Upper lobe of left lung (tissue), 6 donors: ENCODE measurements around the gene GDF10. TPM values are rescaled to one million over a fixed set of nuclear protein-coding genes. Genes with fewer than 3 reads are reported as not detected.

Experiments used
- ATAC-seq, 2 donors: fragments of 200-7000 bp; cut with Tn5 transposase; one replicate each; pipeline ENCODE4 v1.9.1; 2022; ENCODE audit warnings: mild to moderate bottlenecking in 2 of 2, moderate library complexity in 2 of 2; ENCODE audit not compliant: low FRiP score in 2 of 2
- DNase-seq, 2 donors: peaks; one replicate each; pipeline ENCODE4 v3.0.0-alpha.2; 2019 to 2020
- H3K27ac ChIP-seq, 4 donors: fragments of 200-600 bp; sonication (generic); one replicate each; pipeline ENCODE4 v1.5.1; 2016 to 2019
- H3K27me3 ChIP-seq, 4 donors: fragments of 200-600 bp; sonication (generic); one replicate each; pipeline ENCODE4 v1.5.1; 2017 to 2019
- H3K36me3 ChIP-seq, 4 donors: fragments of 200-600 bp; sonication (generic); one replicate each; pipeline ENCODE4 v1.5.1; 2016 to 2019
- H3K4me1 ChIP-seq, 4 donors: fragments of 200-600 bp; sonication (generic); one replicate each; pipeline ENCODE4 v1.5.1; 2018 to 2019
- H3K4me3 ChIP-seq, 4 donors: fragments of 200-600 bp; sonication (generic); one replicate each; pipeline ENCODE4 v1.5.1; 2017 to 2019; ENCODE audit warnings: mild to moderate bottlenecking in 2 of 4, moderate library complexity in 1 of 4
- H3K9me3 ChIP-seq, 4 donors: fragments of 200-600 bp; sonication (generic); one replicate each; pipeline ENCODE4 v1.5.1; 2018 to 2019
- CTCF ChIP-seq, 6 experiments: fragments of 450-650 bp in 4 of 6; fragments of 200-600 bp in 2 of 6; sonication (generic) in 2 of 6; IDR thresholded peaks; one replicate each; pipeline ENCODE4 v1.5.1; 2016 to 2019; ENCODE audit warnings: antibody characterized with exemption in 6 of 6
- EP300 ChIP-seq, 4 donors: sonication (generic); formaldehyde crosslinking; IDR thresholded peaks; one replicate each; pipeline ENCODE4 v1.5.1; 2017; ENCODE audit warnings: antibody characterized with exemption in 4 of 4, control low read depth in 2 of 4
- POLR2A ChIP-seq, 4 donors: fragments of 450-650 bp; IDR thresholded peaks; one replicate each; pipeline ENCODE4 v1.5.1; 2016 to 2017; ENCODE audit warnings: antibody characterized with exemption in 4 of 4, mild to moderate bottlenecking in 2 of 4
- POLR2AphosphoS5 ChIP-seq, 2 donors: sonication (generic); formaldehyde crosslinking; IDR thresholded peaks; one replicate each; pipeline ENCODE4 v1.5.1; 2017; ENCODE audit warnings: antibody characterized with exemption in 2 of 2
- WGBS, 2 donors: methylation state at CpG; one replicate each; pipeline ENCODE4 v1.1.5; 2017 to 2018; 5-methylcytosine and 5-hydroxymethylcytosine counted together
- total RNA-seq, 6 donors: library from RNA; depleted of rRNA in 4 of 6; stranded (reverse); fragments of >200 nt in 4 of 6; gene quantifications; one replicate each; pipeline versions ENCODE4 v1.1.0 to v1.2.1, GENCODE V29; 2016 to 2021
- donor health status: DM: no; HTN: no; CAD: no; lungs with moderate emphysema.
- donor health status: DM: no; HTN: yes; CAD: no; lungs with severe emphysema.

Gene GDF10
- total RNA-seq, 6 donors from 2014 or later: 1.8 to 23.4 (median 7.8) TPM

- H3K27ac ChIP-seq: no peak overlapping the region
- no peaks in the 10 kb centered on the region for H3K36me3 ChIP-seq
- H3K4me3 ChIP-seq: no peak overlapping the region
- H3K27me3 ChIP-seq: no peaks in the 10 kb centered on the region
- 84 to 86% methylated on average over 2 of the region's 2 CpGs for WGBS, 2 donors
- H3K9me3 ChIP-seq: no peaks in the 10 kb centered on the region
- no peak for ATAC-seq
- TF ChIP-seq CTCF (IDR thresholded peaks at IDR 0.05): no peak
- no peak for TF ChIP-seq POLR2A (IDR thresholded peaks at IDR 0.05)
- TF ChIP-seq POLR2AphosphoS5 (IDR thresholded peaks at IDR 0.05): no peak
- TF ChIP-seq EP300 (IDR thresholded peaks at IDR 0.05): no peak
- H3K4me1 ChIP-seq: no peaks in the 10 kb centered on the region
- DNase-seq: no peak
These were observed 59.1 kb downstream of the GDF10 start for GRCh38 chr10:47359101-47359500.

- DNase-seq (no peak), ATAC-seq (no peak)
- TF ChIP-seq POLR2AphosphoS5 (IDR thresholded peaks at IDR 0.05) (no peak), EP300 (IDR thresholded peaks at IDR 0.05) (no peak)
- no peaks in the 10 kb centered on the region for H3K36me3 ChIP-seq
- H3K9me3 ChIP-seq: no peaks in the 10 kb centered on the region
- no peaks in the 10 kb centered on the region for H3K27me3 ChIP-seq
- no peak overlapping the region for H3K27ac ChIP-seq
- no peak overlapping the region for H3K4me3 ChIP-seq
- 67 to 78% methylated on average over 4 of the region's 4 CpGs for WGBS, 2 donors
- no peaks in the 10 kb centered on the region for H3K4me1 ChIP-seq
These were observed 59.8 kb downstream of the GDF10 start for GRCh38 chr10:47359626-47360418.

DNA sequence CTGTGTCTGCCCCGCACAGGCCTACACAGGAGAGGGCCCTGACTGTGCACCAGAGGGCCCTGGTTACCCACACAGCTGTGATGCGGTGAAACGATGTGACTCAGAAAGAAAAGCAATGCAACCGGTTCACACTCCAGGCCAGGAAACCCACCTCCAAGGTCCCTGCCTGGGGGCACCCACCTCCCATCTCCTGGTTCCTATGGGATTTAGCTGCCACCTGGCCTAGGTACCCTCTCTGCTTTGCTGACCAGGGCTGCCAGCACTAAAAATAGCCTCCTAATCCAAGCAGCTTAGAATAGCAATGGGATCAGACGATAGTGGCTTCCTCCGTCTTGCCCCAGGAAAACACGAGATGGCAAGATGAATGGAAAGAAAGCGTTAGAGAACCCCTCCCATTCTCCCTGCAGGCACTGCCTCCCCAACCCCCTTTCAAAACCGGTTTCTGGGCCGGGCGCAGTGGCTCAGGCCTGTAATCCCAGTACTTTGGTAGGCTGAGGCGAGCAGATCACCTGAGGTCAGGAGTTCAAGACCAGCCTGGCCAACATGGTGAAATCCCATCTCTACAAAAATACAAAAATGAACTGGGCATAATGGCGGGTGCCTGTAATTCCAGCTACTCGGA lies 60.5 kb downstream of the GDF10 start:
- no peaks in the 10 kb centered on the region for H3K9me3 ChIP-seq
- no peak overlapping the region for H3K4me3 ChIP-seq
- ATAC-seq (no peak), DNase-seq (no peak)
- no peaks in the 10 kb centered on the region for H3K4me1 ChIP-seq
- no peaks in the 10 kb centered on the region for H3K27me3 ChIP-seq
- WGBS, 2 donors: 83 to 88% methylated on average over 10 to 14 of the region's 14 CpGs
- no peak overlapping the region for H3K27ac ChIP-seq
- TF ChIP-seq CTCF (IDR thresholded peaks at IDR 0.05): no peak
- TF ChIP-seq POLR2AphosphoS5 (IDR thresholded peaks at IDR 0.05): no peak
- TF ChIP-seq POLR2A (IDR thresholded peaks at IDR 0.05): no peak
- TF ChIP-seq EP300 (IDR thresholded peaks at IDR 0.05): no peak
- H3K36me3 ChIP-seq: no peaks in the 10 kb centered on the region

GRCh38 chr10:47361293-47361692 lies 61.3 kb downstream of the GDF10 start:
- no peak for TF ChIP-seq POLR2AphosphoS5 (IDR thresholded peaks at IDR 0.05)
- peak; percentile 39 to 58 (median 49) for TF ChIP-seq CTCF (IDR thresholded peaks at IDR 0.05)
- Histone ChIP-seq H3K36me3 (no peaks in the 10 kb centered on the region), H3K9me3 (no peaks in the 10 kb centered on the region), H3K27ac (no peak overlapping the region), H3K27me3 (no peaks in the 10 kb centered on the region), H3K4me1 (no peaks in the 10 kb centered on the region), H3K4me3 (no peak overlapping the region)
- no peak for DNase-seq
- 63 to 77% methylated on average over 5 to 9 of the region's 9 CpGs for WGBS, 2 donors
- ATAC-seq: peak in 1 of 2 donors; percentile 41

GRCh38 chr10:47362199-47362598 lies 62.2 kb downstream of the GDF10 start:
- ATAC-seq: no peak

More at GRCh38 chr10:47362199-47362598, 62.2 kb downstream of the GDF10 start:
- Histone ChIP-seq H3K36me3 (no peaks in the 10 kb centered on the region), H3K27ac (no peak overlapping the region), H3K27me3 (no peaks in the 10 kb centered on the region), H3K4me1 (no peaks in the 10 kb centered on the region), H3K9me3 (no peaks in the 10 kb centered on the region), H3K4me3 (no peak overlapping the region)
- DNase-seq: no peak
- 83 to 90% methylated on average over 3 of the region's 3 CpGs for WGBS, 2 donors
- TF ChIP-seq POLR2AphosphoS5 (IDR thresholded peaks at IDR 0.05) (no peak), EP300 (IDR thresholded peaks at IDR 0.05) (no peak), CTCF (IDR thresholded peaks at IDR 0.05) (no peak), POLR2A (IDR thresholded peaks at IDR 0.05) (no peak)

Other genes with a start within 250 kb of the GDF10 start
- gene GDF2, start 22.3 kb downstream of the GDF10 start, total RNA-seq: not detected
- not detected for gene RBP3, start 48.2 kb downstream of the GDF10 start, total RNA-seq
- under 1 TPM in 4 of 6 donors, not detected in 2; 0.15 to 0.66 (median 0.28) TPM for gene ZNF488, start 84.1 kb downstream of the GDF10 start, total RNA-seq
- gene ANXA8, start 183.9 kb downstream of the GDF10 start, total RNA-seq: 10 to 100 TPM in 3 of 6 donors, 1 to 10 TPM in 3; 4.2 to 25.6 (median 10.7) TPM
- gene FAM25G, start 191.5 kb downstream of the GDF10 start, total RNA-seq: not detected
- gene AGAP9, start 223.4 kb downstream of the GDF10 start, total RNA-seq: 10 to 100 TPM in 2 of 6 donors, 1 to 10 TPM in 4; 3.6 to 40.9 (median 8.5) TPM